GM12891 (cell line): ENCODE measurements around the gene TSHZ2.
"Not testable (repeated sequence)": the region's sequence is repeated elsewhere in the genome, so short reads cannot be mapped to it uniquely, and the experiment has no call there.

Source experiments
- DNase-seq: peaks from one replicate; pipeline ENCODE4 v3.0.0; 2011; ENCODE audit warnings: low spot score; ENCODE audit not compliant: insufficient read length
- FAIRE-seq: peaks from 2 replicates; lab custom pipeline; 2011; peaks lifted over from hg19 to GRCh38; lab: Jason Lieb, UNC
- PAX5 ChIP-seq: IDR thresholded peaks from 2 replicates; pipeline ENCODE4 v1.6.1; 2011; ENCODE audit warnings: low read length, moderate library complexity, mild to moderate bottlenecking; ENCODE audit not compliant: insufficient read depth, severe bottlenecking
- POLR2A ChIP-seq: IDR thresholded peaks from 2 replicates; pipeline ENCODE4 v1.6.1; 2011; ENCODE audit warnings: low read depth, low read length, control low read depth
- POLR2AphosphoS5 ChIP-seq: IDR thresholded peaks from 2 replicates; pipeline ENCODE4 v1.6.1; 2011; ENCODE audit warnings: low read depth, low read length, control low read depth
- POU2F2 ChIP-seq: IDR thresholded peaks from 2 replicates; pipeline ENCODE4 v1.6.1; 2011; ENCODE audit warnings: low read depth, mild to moderate bottlenecking, control low read depth, low read length, moderate library complexity
- SPI1 ChIP-seq: IDR thresholded peaks from 2 replicates; pipeline ENCODE4 v1.6.1; 2011; ENCODE audit warnings: low read depth, low read length, control low read depth
- TAF1 ChIP-seq: IDR thresholded peaks from 2 replicates; pipeline ENCODE4 v1.6.1; 2011; ENCODE audit warnings: low read depth, low read length, control low read depth

The TSHZ2 gene

DNA sequence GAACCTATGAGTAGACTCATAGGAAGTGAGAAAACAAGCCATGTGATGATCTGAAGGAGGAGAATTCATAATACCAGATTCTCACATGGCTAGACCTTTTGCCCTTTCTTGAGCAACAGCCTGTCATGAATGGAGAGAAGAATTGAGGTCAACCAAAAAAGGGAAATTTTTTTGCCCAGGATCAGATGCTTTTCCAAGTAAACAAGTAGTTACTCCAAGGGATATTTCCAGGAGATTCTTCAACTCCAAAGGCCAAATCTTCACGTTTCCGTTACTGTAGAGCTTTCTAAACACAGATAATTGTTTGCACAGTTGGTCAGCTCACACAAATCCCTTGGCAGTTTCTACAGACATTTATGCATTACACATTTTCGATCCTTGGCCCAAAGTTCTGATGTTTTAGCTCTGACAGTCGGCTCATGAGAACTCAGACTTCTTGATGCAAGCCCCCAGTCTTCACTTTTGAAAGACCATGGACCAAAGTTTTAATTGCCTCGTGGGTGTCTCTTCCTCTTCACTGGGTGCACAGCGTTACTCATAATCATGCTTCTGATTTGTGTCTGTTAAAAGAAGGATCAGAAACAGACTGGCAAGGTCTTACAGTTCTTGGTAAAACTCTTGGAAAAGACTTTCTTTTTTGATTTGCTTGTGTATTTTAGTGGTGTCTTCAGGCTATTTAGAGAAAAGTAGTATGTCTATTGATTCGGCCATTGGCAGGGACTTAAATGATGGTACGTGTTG lies 115.0 kb downstream of the TSHZ2 start:
- DNase-seq (no peak), FAIRE-seq (no peak)
- TF ChIP-seq SPI1 (no peak), TAF1 (no peak), POU2F2 (no peak), POLR2AphosphoS5 (no peak), PAX5 (no peak), POLR2A (no peak)

DNA sequence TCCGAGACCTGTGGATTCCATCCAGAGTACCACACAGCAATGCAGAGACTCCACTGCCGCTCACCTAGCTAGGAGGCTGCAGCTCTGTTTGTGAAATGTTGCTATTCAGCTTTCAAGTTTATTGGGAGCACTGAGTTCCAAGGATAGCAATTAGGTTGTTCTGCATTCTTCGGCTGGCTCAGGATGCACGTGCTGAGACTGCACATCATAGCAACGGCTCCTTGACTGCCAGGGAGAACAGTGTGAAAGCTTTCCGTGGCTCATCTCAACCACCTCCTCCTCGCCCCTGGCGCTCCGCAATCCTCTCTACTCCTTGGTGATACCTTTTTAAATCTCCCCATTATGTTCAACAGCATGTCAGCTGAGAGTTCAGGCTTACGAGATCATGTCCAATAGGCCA lies 116.6 kb downstream of the TSHZ2 start:
- FAIRE-seq (no peak), DNase-seq (no peak)
- TF ChIP-seq PAX5 (no peak), POLR2A (no peak), SPI1 (no peak), POLR2AphosphoS5 (no peak), TAF1 (no peak), POU2F2 (no peak)

GRCh38 chr20:53089851-53090250 lies 117.7 kb downstream of the TSHZ2 start:
- not testable (repeated sequence) for DNase-seq, FAIRE-seq

- no peak for DNase-seq
- TF ChIP-seq POLR2AphosphoS5 (no peak), TAF1 (no peak), POLR2A (no peak), PAX5 (no peak), POU2F2 (no peak), SPI1 (no peak)
- FAIRE-seq: no peak
These were observed 119.6 kb downstream of the TSHZ2 start for GRCh38 chr20:53091789-53092188.

- no peak for DNase-seq
- no peak for TF ChIP-seq POLR2AphosphoS5
- FAIRE-seq: no peak
These were observed 120.7 kb downstream of the TSHZ2 start for GRCh38 chr20:53092772-53093300.

- no peak for TF ChIP-seq TAF1
- no peak for TF ChIP-seq POU2F2
- TF ChIP-seq POLR2AphosphoS5: no peak
- no peak for TF ChIP-seq PAX5
- no peak for TF ChIP-seq SPI1
- TF ChIP-seq POLR2A: no peak
- FAIRE-seq: no peak
- DNase-seq: no peak
These were observed 125.2 kb downstream of the TSHZ2 start for GRCh38 chr20:53097371-53097770.

DNA sequence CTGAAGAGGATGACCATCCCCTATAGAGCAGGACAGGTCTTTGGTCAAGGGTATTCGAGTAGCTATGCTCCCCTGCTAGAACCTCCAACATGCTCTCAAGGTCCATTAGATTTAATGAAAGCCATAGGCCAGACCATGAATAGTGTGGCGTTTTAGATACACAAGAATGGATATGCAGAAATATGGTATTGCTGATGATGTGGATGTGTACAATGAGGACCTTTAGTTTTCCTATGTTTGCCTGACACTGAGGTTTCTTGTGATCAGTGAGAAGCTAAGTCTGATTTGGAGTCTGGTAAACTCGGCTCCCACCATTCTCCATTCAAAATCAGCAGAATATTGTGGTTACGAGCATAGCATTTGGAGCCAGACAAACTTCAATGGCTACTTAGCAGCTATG lies 125.6 kb downstream of the TSHZ2 start:
- DNase-seq (no peak), FAIRE-seq (no peak)
- TF ChIP-seq TAF1 (no peak), POLR2A (no peak), SPI1 (no peak), POU2F2 (no peak), PAX5 (no peak), POLR2AphosphoS5 (no peak)

GRCh38 chr20:53098621-53099020 lies 126.5 kb downstream of the TSHZ2 start:
- TF ChIP-seq PAX5 (no peak), SPI1 (no peak), POLR2AphosphoS5 (no peak), POU2F2 (no peak), TAF1 (no peak), POLR2A (no peak)
- no peak for DNase-seq
- no peak for FAIRE-seq

- no peak for TF ChIP-seq SPI1
- no peak for TF ChIP-seq POU2F2
- TF ChIP-seq POLR2AphosphoS5: no peak
- TF ChIP-seq PAX5: no peak
- TF ChIP-seq POLR2A: no peak
- DNase-seq (no peak), FAIRE-seq (no peak)
These were observed 127.7 kb downstream of the TSHZ2 start for GRCh38 chr20:53099856-53100255.

- TF ChIP-seq PAX5 (no peak), SPI1 (no peak), POLR2AphosphoS5 (no peak), POU2F2 (no peak), POLR2A (no peak), TAF1 (no peak)
- FAIRE-seq (no peak), DNase-seq (no peak)
These were observed 128.3 kb downstream of the TSHZ2 start for GRCh38 chr20:53100476-53100911.

DNA sequence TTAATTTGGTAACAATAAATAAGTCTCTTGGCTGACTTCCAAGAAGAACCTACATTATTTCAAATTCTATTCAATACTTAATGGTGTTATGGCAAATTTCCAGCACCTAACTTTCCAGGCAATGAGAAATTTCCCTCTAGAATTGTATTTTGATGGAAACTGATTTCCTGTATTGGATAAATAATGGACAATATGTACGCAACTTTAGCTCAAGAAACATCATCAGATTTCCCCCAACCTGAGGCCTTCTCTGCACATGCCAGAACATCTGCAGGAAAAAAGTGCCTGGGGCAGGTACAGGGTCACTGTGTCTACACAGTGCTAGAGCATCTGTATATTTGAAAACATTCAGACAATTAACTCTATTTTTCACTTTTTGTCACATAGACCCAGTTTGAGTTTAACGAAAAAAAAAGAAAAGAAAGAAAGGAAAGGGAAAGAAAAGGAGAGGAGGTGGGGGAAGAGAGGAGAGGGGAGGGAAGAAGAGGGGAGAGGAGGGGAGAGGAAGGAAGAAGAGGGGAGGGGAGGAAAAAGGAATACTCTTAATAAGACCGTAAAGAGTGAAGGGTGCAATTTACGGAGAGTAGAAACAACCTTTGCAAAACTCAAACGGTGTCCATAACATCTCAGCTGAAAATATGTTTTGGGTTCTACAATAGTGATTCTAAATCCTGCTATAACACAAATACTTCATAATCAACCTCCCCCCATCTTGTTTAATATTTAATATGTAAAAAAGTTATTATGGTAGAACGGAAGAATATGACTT lies 130.0 kb downstream of the TSHZ2 start:
- TF ChIP-seq POU2F2: no peak
- no peak for TF ChIP-seq POLR2A
- no peak for TF ChIP-seq SPI1
- no peak for FAIRE-seq
- no peak for DNase-seq
